Measurements from ENCODE around the gene PPP3CA.

DNA sequence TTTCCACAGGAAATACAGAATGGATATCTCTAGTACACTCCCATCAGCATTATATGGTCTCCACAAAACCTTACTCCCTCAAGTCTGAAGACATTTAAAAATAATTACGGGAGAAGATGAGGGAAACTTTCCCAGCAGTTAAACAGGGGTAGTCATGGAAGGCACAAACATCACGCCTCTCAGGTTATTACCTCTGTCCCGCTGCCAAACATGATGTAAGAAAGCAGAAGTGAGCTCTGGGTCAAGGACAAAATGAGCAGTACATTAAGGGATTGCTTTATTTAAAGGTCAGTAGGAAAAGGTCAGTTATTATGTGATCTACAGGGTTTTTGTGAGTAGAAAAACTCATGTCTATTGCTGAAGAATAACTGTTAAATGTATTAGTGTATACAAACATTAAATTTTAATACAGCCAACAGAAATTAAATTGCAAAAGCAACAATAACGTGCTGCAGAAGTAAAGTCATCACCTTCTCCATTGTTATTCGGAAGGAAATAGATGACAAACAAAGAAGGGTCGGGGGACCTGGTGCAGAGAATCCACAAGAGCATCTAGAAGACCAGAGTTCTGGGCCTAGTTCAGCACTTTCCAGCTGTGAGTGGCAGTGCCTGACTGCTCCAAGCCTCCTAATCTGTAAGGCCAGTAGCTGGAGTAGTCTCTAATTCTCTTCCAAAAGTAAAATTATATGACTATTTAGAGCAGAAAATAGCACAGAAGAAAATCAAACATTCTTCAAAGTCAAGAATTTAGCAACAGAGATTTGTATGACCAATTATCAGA lies 171.2 kb downstream of the PPP3CA start:
- no peak for TF ChIP-seq FOXM1 (IDR thresholded peaks at IDR 0.05; ENCODE audit: borderline replicate concordance)
- no peak for TF ChIP-seq FOXK2 (IDR thresholded peaks at IDR 0.05)

Data from HEK293T (cell line).